H1 (cell line): Measurements from ENCODE around the gene ZIC5. TPM values are rescaled to one million over a fixed set of nuclear protein-coding genes. Genes with fewer than 3 reads are reported as not detected.

ENCODE experiments used
- CTCF ChIA-PET: fragments of 300-600 bp; sonication (Branson Sonifier 250); formaldehyde crosslinking; loops from one replicate; lab custom pipeline; 2021; ENCODE audit not compliant: partially characterized antibody; lab: Charles Lee
- POLR2A ChIA-PET: fragments of 300-600 bp; sonication (Branson Sonifier 250); formaldehyde crosslinking; loops from one replicate; lab custom pipeline; 2021; ENCODE audit warnings: inconsistent platforms; ENCODE audit not compliant: partially characterized antibody; lab: Charles Lee
- DNase-seq, 2 experiments: peaks; one replicate each; pipeline versions ENCODE4 v3.0.0 to v3.0.0-alpha.2; 2010 to 2022; ENCODE audit warnings: low spot score in 2 of 2, low read depth in 1 of 2, mixed read lengths in 1 of 2
- FAIRE-seq: peaks from 2 replicates; lab custom pipeline; 2011; peaks lifted over from hg19 to GRCh38; lab: Jason Lieb, UNC
- H2AFZ ChIP-seq: 2 replicates; pipeline ENCODE4 v1.8.1; 2012; ENCODE audit warnings: low read length, inconsistent platforms
- H2AK5ac ChIP-seq: 2 replicates; pipeline ENCODE4 v1.6.1; 2013; ENCODE audit warnings: low read depth, low read length
- H2BK120ac ChIP-seq: replicated peaks from 2 replicates; pipeline ENCODE3; 2013; ENCODE audit warnings: low read depth, low read length, inconsistent platforms
- H2BK12ac ChIP-seq: 2 replicates; pipeline ENCODE4 v1.6.1; 2013; ENCODE audit warnings: low read depth, low read length
- H2BK15ac ChIP-seq: 2 replicates; pipeline ENCODE4 v1.6.1; 2013; ENCODE audit warnings: low read length
- H2BK20ac ChIP-seq: 2 replicates; pipeline ENCODE4 v1.6.1; 2013; ENCODE audit warnings: low read length
- H2BK5ac ChIP-seq: 2 replicates; pipeline ENCODE4 v1.6.1; 2013; ENCODE audit warnings: low read depth, low read length
- H3K14ac ChIP-seq: 2 replicates; pipeline ENCODE4 v1.6.1; 2013; ENCODE audit warnings: inconsistent platforms; ENCODE audit not compliant: insufficient read length
- H3K18ac ChIP-seq: 2 replicates; pipeline ENCODE4 v1.6.1; 2013; ENCODE audit warnings: low read length; ENCODE audit errors: extremely low read depth
- H3K23ac ChIP-seq: 2 replicates; pipeline ENCODE4 v1.6.1; 2013; ENCODE audit warnings: inconsistent platforms; ENCODE audit not compliant: insufficient read length
- H3K23me2 ChIP-seq: 2 replicates; pipeline ENCODE4 v1.6.1; 2013; ENCODE audit warnings: low read depth, low read length
- H3K27ac ChIP-seq: 2 replicates; pipeline ENCODE4 v1.6.1; 2011; ENCODE audit warnings: low read depth, low read length, inconsistent platforms
- H3K27me3 ChIP-seq, 4 experiments: replicated peaks in 1 of 4; 1 replicate in 1 of 4; 2 replicates in 3 of 4; pipeline versions ENCODE4 v1.6.1 to v1.8.1; 2011 to 2013; ENCODE audit warnings: low read length in 3 of 4, mild to moderate bottlenecking in 3 of 4, inconsistent platforms in 2 of 4, mixed read lengths in 2 of 4, moderate library complexity in 1 of 4; ENCODE audit not compliant: control insufficient read depth in 3 of 4, insufficient read depth in 3 of 4; ENCODE audit errors: extremely low read depth in 1 of 4
- H3K36me3 ChIP-seq, 4 experiments: 2 replicates each; pipeline versions ENCODE4 v1.6.1 to v1.8.1; 2011 to 2013; ENCODE audit warnings: mild to moderate bottlenecking in 4 of 4, low read length in 3 of 4, moderate library complexity in 2 of 4, control low read depth in 1 of 4, inconsistent platforms in 1 of 4; ENCODE audit not compliant: insufficient read depth in 4 of 4, control insufficient read depth in 2 of 4
- H3K4ac ChIP-seq: replicated peaks from 2 replicates; pipeline ENCODE3; 2013; ENCODE audit warnings: low read length, low read depth, mixed read lengths, inconsistent platforms; ENCODE audit not compliant: insufficient read length
- H3K4me1 ChIP-seq, 4 experiments: replicated peaks in 1 of 4; 1 replicate in 1 of 4; 2 replicates in 3 of 4; pipeline versions ENCODE4 v1.6.1 to v1.8.1; 2011 to 2013; ENCODE audit warnings: low read length in 3 of 4, inconsistent platforms in 2 of 4, mixed read lengths in 1 of 4; ENCODE audit not compliant: insufficient read depth in 4 of 4, control insufficient read depth in 3 of 4
- H3K4me2 ChIP-seq, 2 experiments: 2 replicates each; pipeline versions ENCODE4 v1.6.1 to v1.8.1; 2011 to 2013; ENCODE audit warnings: low read depth in 2 of 2, low read length in 2 of 2, control low read depth in 1 of 2, inconsistent platforms in 1 of 2, mild to moderate bottlenecking in 1 of 2; ENCODE audit not compliant: insufficient read depth in 1 of 2
- H3K4me3 ChIP-seq, 4 experiments: fragments of 200-600, 300-600 bp in 1 of 4; sonication (generic), shearing (Covaris generic), sonication (Bioruptor Twin) in 1 of 4; 2 replicates each; pipeline versions ENCODE4 v1.5.1 to v1.8.1; 2011 to 2016; ENCODE audit warnings: low read length in 4 of 4, low read depth in 3 of 4, control low read depth in 2 of 4, inconsistent platforms in 2 of 4, mild to moderate bottlenecking in 2 of 4, mixed read lengths in 1 of 4, moderate library complexity in 1 of 4; ENCODE audit not compliant: insufficient read depth in 2 of 4; ENCODE audit errors: extremely low read depth in 1 of 4
- H3K56ac ChIP-seq: replicated peaks from 2 replicates; pipeline ENCODE3; 2013; ENCODE audit warnings: low read depth, mild to moderate bottlenecking, mixed read lengths, low read length, inconsistent platforms; ENCODE audit not compliant: insufficient read length
- H3K79me1 ChIP-seq: 2 replicates; pipeline ENCODE4 v1.6.1; 2013; ENCODE audit warnings: low read depth, low read length, control low read depth
- H3K79me2 ChIP-seq, 2 experiments: 2 replicates each; pipeline versions ENCODE4 v1.6.1 to v1.8.1; 2012 to 2013; ENCODE audit warnings: low read length in 2 of 2, mild to moderate bottlenecking in 2 of 2, inconsistent platforms in 1 of 2; ENCODE audit not compliant: insufficient read depth in 2 of 2, control insufficient read depth in 1 of 2
- H3K9ac ChIP-seq, 4 experiments: replicated peaks in 1 of 4; 1 replicate in 1 of 4; 2 replicates in 3 of 4; pipeline versions ENCODE4 v1.6.1 to v1.8.1; 2011 to 2013; ENCODE audit warnings: low read depth in 3 of 4, low read length in 3 of 4, control low read depth in 2 of 4, mild to moderate bottlenecking in 2 of 4, moderate library complexity in 2 of 4, inconsistent platforms in 1 of 4; ENCODE audit errors: extremely low read depth in 1 of 4
- H3K9me3 ChIP-seq, 2 experiments: 2 replicates each; pipeline versions ENCODE4 v1.6.1 to v1.8.1; 2012 to 2013; ENCODE audit warnings: mild to moderate bottlenecking in 2 of 2, moderate library complexity in 2 of 2, control low read depth in 1 of 2, inconsistent platforms in 1 of 2, low read depth in 1 of 2, low read length in 1 of 2, mixed read lengths in 1 of 2; ENCODE audit not compliant: insufficient read depth in 2 of 2
- H4K20me1 ChIP-seq, 2 experiments: replicated peaks in 1 of 2; 2 replicates each; pipeline versions ENCODE3 to v1.8.1; 2011 to 2013; ENCODE audit warnings: inconsistent platforms in 2 of 2, low read length in 2 of 2, mild to moderate bottlenecking in 1 of 2; ENCODE audit not compliant: insufficient read depth in 2 of 2, control insufficient read depth in 1 of 2
- H4K5ac ChIP-seq: 2 replicates; pipeline ENCODE4 v1.6.1; 2013; ENCODE audit warnings: low read length, low read depth, mixed read lengths, inconsistent platforms; ENCODE audit not compliant: insufficient read length
- H4K8ac ChIP-seq: 2 replicates; pipeline ENCODE4 v1.8.0; 2013; ENCODE audit warnings: mild to moderate bottlenecking, moderate library complexity, low read length, inconsistent platforms; ENCODE audit not compliant: insufficient read depth; ENCODE audit errors: extremely low read depth
- H4K91ac ChIP-seq: replicated peaks from 2 replicates; pipeline ENCODE3; 2013; ENCODE audit warnings: low read length, mixed read lengths, inconsistent platforms; ENCODE audit not compliant: insufficient read length
- CREB1 ChIP-seq: IDR thresholded peaks from 2 replicates; pipeline ENCODE4 v1.6.1; 2012; ENCODE audit warnings: inconsistent platforms
- RXRA ChIP-seq: IDR thresholded peaks from 2 replicates; pipeline ENCODE4 v1.6.1; 2011; ENCODE audit warnings: low read depth, mild to moderate bottlenecking, low read length, moderate library complexity; ENCODE audit not compliant: insufficient read depth
- WGBS, 2 experiments: shearing (Covaris generic) in 1 of 2; methylation state at CpG; one replicate each; pipeline versions ENCODE4 v1.1.6 to v1.1.7; 2013 to 2015; ENCODE audit warnings: low lambda C conversion rate in 2 of 2, mixed read lengths in 2 of 2, inconsistent platforms in 1 of 2, low coverage in 1 of 2, missing lambda C conversion rate in 1 of 2; ENCODE audit not compliant: insufficient replicate concordance in 2 of 2, insufficient coverage in 1 of 2, insufficient read length in 1 of 2; ENCODE audit errors: extremely low coverage in 1 of 2, missing lambda C conversion rate in 1 of 2; 5-methylcytosine and 5-hydroxymethylcytosine counted together
- polyA plus RNA-seq, 7 experiments: library from polyadenylated mRNA; depleted of rRNA in 3 of 7; stranded (reverse) in 5 of 7; unstranded in 2 of 7; fragments of >200 nt in 5 of 7; fragments of 200-250 nt in 2 of 7; gene quantifications; 1 replicate in 5 of 7; 2 replicates in 1 of 7; 4 replicates in 1 of 7; pipeline versions ENCODE4 v1.2.1 to v1.2.3, GENCODE V29; 2011 to 2013; ENCODE audit warnings: missing spikeins in 2 of 7, mixed read lengths in 2 of 7
- total RNA-seq: library from RNA; stranded (reverse); fragmentation: NEBNext Ultra II Directional; extraction: Animal tissue kit (Norgen Biotek cat#: 25700); gene quantifications from 2 replicates; pipeline ENCODE4 v1.2.1, GENCODE V29; 2021

The ZIC5 gene
- total and polyA plus RNA-seq, 2 of the 8 experiments (the other 6 are each of a cell fraction or from before 2014, with no cell fraction given) = 14.2 to 52.7 TPM

DNA sequence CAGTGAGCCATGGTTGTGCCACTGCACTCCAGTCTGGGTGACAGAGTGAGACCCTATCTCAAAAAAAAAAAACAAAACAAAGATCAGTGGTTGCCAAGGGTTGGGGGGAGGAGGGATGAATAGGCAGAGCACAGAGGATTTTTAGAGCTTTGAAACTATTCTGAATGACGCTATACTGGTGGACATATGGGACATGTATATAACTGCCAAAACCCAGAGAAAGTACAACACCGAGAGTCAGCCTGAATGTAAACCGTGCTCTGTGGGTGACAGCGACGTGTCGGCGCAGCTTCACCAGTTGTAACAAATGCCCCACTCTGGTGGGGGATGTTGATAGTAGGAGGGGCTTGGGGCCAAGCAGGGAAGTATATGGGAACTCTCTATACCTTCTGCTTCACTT lies 32.9 kb downstream of the ZIC5 start:
- Histone ChIP-seq H2BK20ac (no peak overlapping the region), H2BK12ac (no peak overlapping the region), H3K36me3 (no peaks in the 10 kb centered on the region), H3K4ac (no peak overlapping the region), H3K23ac (no peak overlapping the region), H4K8ac (no peak overlapping the region), H3K27me3 (no peaks in the 10 kb centered on the region), H3K23me2 (no peaks in the 10 kb centered on the region), H2AFZ (no peak overlapping the region), H3K9me3 (no peaks in the 10 kb centered on the region), H2BK15ac (no peak overlapping the region), H3K79me2 (no peaks in the 10 kb centered on the region), H3K18ac (no peak overlapping the region), H2AK5ac (no peak overlapping the region), H4K20me1 (no peaks in the 10 kb centered on the region), H2BK5ac (no peak overlapping the region), H4K5ac (no peak overlapping the region), H3K4me2 (no peak overlapping the region), H3K14ac (no peak overlapping the region), H3K4me1 (peaks cover 0 to 4% (median 0%) of the 10 kb centered on the region in 4 experiments; a peak in 2 of 7 replicates), H3K56ac (no peak overlapping the region), H2BK120ac (no peak overlapping the region), H3K79me1 (no peaks in the 10 kb centered on the region), H3K27ac (no peak overlapping the region), H3K4me3 (no peak overlapping the region), H3K9ac (no peak overlapping the region), H4K91ac (no peak overlapping the region)
- 94% methylated on average over 7 of the region's 7 CpGs; no CpG with 5 or more reads in 1 of the 2 experiments for WGBS, 2 experiments
- no peak for TF ChIP-seq RXRA
- TF ChIP-seq CREB1 = no peak
- no peak for FAIRE-seq
- ChIA-PET POLR2A (no interaction called here), CTCF (interaction anchor here (1.4 kb wide), 1 partner anchor 38 kb away, joined by 7 read pairs; no protein-coding TSS in a partner anchor)
- DNase-seq = no peak
